ENCODE results near the gene MYH1.

MYH1 gene

DNA sequence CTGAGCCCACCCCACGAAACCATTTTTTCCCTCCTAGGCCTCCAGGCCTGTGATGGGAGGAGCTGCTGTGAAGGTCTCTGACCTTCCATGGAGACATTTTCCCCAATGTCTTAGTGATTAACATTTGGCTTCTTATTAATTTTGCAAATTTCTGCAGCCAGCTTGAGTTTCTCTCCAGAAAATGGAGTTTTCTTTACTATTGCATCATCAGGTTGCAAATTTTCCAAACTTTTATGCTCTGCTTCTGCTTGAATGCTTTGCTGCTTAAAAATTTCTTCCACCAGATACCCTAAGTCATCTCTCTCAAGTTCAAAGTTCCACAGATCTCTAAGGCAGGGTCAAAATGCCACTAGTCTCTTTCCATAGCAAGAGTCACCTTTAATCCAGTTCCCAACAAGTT lies 36.1 kb downstream of the MYH1 start:
- no peak for DNase-seq (ENCODE audit: low read depth)

DNA sequence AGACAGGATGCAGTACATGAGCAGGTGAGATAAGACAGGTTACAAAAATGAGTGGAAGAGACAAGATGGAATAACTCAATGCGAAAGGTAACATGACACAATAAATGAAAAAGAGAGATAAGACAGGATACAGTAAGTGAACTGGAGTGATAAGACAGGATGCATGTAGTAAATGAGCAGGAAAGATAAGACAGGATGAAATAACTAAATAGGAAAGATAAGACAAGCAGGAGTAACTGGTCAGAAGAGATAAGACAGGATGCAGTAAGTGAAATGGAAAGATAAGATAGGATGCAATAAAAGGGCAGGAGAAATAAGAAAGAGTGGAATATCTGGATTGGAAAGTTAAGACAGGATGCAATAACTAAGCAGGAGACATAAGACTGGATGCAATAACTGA lies 40.6 kb downstream of the MYH1 start:
- no peak for DNase-seq (ENCODE audit: low read depth)

DNA sequence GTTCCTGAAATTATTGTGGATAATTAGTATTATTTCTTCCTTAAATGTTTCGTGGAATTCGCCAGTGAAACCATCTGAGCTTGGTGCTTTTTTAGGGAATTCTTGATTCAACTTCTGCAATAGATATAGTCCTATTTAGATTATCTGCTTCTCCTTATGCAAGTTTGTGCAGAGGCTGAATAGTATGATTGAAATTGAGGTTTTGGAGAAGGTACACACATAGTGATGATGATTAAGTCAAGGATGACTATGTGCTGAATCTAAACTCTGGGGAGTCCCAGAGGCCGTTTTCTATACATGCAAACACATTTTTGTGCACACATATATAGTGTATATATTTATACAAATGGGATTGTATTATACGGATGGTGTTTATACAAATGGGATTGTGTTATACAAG lies 43.8 kb downstream of the MYH1 start:
- DNase-seq (ENCODE audit: low read depth), result no peak

DNA sequence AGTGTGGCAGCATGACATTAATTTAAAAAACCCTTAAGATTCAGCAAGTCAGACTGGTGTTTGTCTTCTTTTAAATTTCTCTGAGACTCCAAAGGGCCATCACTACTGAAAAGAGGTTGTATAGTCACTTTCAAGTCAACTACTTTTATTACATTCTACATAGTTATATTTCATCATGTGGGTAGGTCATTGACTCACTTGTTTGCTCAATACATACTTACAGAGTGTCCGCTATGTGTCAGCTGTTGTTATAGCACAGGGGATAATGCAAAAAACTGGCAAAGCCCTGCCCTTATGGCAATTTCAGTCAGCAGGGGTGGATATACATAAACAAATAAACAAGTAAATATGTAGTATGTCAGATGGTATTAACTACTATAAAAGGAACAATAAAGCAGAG lies 46.5 kb downstream of the MYH1 start:
- no peak for DNase-seq (ENCODE audit: low read depth)

DNA sequence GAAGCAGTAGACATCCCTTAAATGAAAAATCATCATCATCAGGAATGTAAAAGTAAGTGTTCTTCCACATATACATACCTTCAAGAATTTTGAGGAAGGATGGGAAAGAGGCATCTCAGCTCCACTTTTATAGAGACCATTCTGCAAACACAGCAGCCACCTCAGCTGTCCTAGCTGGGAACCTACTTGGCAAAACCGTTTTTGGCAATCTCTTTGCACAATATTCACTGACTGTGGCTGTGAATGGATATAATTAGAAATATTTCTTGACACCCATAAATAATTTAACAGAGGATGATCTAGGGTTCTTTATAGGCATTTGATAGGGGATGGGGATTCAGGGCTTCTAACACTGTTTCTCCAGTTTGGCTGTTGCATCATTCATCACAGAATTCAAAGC lies 48.9 kb downstream of the MYH1 start, which contains the start of gene MYH4:
MYH4 (minus strand) TSS at position 101 of the 400 bp plus-strand sequence. CDS start 2,814 bp downstream, outside the sequence.
- DNase-seq (ENCODE audit: low read depth), result no peak

DNA sequence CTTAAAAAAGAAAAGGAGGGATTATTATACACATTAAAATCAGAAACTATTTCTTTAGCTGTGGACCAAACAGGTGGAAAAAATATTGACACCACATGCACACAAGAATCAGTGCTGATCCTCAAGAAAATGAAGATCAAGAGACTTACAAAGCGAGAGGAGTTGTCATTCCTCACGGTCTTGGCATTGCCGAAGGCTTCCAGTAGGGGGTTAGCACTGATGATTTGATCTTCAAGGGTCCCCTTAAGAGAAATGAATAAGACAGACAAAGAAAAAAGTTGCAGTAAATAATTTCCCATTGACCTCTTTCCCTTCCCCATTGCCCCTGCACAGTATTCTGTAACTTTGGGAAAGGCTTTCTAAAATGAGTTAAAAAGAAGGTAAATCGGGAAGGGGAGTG lies 54.9 kb downstream of the MYH1 start:
- no peak for DNase-seq (ENCODE audit: low read depth)

DNA sequence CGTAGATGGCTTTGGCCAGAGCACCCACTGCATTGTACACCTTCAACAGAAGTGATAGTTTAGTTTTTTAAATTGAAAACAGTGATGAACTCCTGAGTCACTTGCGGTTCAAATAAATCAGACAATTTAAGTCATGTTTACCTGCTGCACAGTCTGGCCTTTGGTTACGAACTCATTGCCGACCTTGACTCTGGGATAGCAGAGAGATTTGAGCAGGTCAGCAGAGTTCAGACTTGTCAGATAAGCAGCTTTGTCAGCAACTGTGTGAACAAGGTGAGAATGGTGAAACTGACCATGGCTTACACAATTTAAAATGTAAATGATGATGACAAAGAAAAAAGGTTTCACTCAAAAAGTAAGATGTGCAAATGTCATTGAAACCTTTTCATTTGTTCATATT lies 58.3 kb downstream of the MYH1 start:
- DNase-seq (ENCODE audit: low read depth), result no peak

DNA sequence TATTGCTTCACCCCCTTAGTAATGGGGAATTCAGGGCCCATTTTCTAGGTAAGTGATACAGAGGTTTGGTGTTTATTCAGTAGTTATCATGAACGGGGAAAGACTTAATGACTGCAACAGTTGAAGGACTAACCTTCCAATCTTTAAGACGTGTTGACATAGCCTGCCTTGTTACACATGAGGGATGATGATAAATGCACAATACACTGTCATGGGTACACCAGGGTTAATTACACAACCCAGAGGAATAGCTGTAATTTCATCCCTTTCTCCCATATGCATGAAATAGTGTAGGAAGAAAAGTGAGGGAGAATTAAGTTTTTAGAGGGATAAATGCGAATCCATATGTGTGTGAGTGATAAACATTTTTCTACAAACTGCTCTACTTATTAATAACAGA lies 59.6 kb downstream of the MYH1 start:
- DNase-seq (ENCODE audit: low read depth), result no peak

DNA sequence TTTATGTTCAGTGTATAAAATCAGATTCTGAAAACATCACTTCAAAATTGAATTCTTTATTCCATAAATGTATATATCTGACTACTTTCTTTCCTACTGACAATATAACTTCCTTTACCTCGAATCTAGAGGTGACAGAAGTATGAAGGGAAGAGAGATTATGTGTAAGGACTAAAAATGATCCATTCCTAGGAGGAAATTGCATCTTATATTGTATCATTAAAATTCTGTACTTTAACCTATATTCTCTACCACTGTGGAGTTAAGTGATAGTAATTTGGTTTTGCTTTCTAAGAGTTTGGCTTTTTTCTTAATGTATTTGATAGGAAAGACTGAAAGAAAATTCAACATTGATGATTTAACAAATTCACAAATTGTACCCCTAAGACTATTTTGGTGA lies 60.4 kb downstream of the MYH1 start:
- no peak for DNase-seq (ENCODE audit: low read depth)

DNA sequence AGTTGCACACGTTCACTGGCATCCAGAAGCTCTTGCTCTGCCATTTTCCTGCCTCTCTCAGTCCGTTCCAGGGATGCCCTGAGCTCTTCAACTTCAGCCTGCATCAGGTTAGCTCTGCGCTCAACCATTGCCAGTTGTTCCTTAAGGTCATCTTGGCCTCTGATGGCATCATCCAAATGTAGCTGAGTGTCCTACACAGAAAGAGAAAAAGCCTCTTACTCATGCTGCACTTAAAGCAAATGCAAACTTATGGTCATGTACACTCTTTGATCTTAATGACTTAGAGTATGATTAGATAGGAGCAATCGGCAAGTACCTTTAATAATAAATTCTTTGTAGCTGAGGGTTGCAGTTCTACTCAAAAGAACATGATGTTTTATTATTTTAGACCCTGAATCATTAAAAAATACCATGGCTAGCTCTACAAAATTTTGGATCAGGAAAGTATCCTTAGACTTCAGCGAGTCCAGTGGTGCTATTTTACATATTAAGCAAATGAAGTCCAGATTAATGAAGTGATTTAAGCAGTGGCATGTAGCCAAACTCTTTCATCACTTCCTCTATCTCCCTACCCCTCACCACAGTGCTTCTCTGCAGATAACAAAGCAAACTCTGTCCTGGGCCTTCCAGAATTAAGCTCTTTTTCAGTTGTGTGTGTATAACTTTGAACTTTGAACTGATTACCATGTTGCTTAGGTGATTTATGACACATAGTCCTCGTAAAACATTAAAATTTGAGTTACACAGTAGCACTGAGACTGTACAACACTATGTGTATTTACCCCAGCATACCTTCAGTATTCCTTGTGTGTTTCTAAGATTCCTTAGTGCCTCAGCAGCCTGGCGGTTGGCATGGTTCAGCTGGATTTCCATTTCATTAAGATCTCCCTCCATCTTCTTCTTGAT lies 71.1 kb downstream of the MYH1 start:
- no peak for DNase-seq (ENCODE audit: low read depth)
